ENCODE data around the gene PPP3CA. TPM values are rescaled to one million over a fixed set of nuclear protein-coding genes. Genes with fewer than 3 reads are reported as not detected.
A peak's percentile ranks its signal among the peaks of the same experiment; 100 is the strongest.

Gene PPP3CA
- total RNA-seq, 2 donors from 2014 or later, result 36.6 to 39.2 TPM

- Mint-ChIP-seq H3K4me3 (no peak overlapping the region), H3K4me1 (peaks cover 33% of the 10 kb centered on the region), H3K27ac (no peak overlapping the region), H3K27me3 (ENCODE audit: insufficient read depth) (no peaks in the 10 kb centered on the region), H3K36me3 (ENCODE audit: low read depth) (peaks cover 5% of the 10 kb centered on the region), H3K9me3 (no peaks in the 10 kb centered on the region)
- Histone ChIP-seq H3K9me3 (ENCODE audit: control insufficient read depth, low read length) (no peaks in the 10 kb centered on the region), H3K9ac (ENCODE audit: extremely low read depth, low read length, poor library complexity, severe bottlenecking) (no peak overlapping the region), H3K36me3 (ENCODE audit: control insufficient read depth, insufficient read depth, low read length) (no peaks in the 10 kb centered on the region), H3K4me1 (ENCODE audit: control insufficient read depth, insufficient read depth, low read length) (peaks cover 9% of the 10 kb centered on the region), H3K27me3 (ENCODE audit: control insufficient read depth, insufficient read depth, low read length, poor library complexity, severe bottlenecking) (no peaks in the 10 kb centered on the region), H3K27ac (ENCODE audit: low read depth, low read length) (no peak overlapping the region), H3K4me3 (ENCODE audit: low read length) (peak overlapping the region; percentile 20)
- DNase-seq, result no peak
- TF ChIP-seq CTCF (conservative IDR thresholded peaks at IDR 0.05), result no peak
- WGBS, 2 experiments (ENCODE audit: insufficient coverage in 1 of 2, insufficient read length in 1 of 2), result 89% methylated on average over 1 of the region's 1 CpG; no CpG with 5 or more reads in 1 of the 2 experiments
These were observed 271.3 kb downstream of the PPP3CA start for GRCh38 chr4:101076032-101076431.

DNA sequence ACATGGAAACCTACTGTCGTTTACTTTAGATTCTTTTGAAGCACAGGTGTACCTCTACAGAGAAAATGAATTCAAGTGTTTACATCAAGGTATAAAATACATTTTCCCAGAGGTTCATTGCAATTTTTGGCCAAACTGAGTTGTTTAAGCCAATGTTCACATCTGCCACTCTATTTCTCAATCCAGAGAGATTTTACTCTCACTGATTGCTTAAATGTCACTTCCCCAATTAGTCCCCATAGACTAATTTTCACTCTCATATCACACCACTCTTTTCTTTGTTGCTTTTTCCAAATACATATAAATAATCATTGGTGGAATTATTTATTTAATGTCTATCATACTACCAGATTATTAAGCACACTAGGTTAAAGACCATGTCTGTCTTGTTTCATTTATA lies 271.8 kb downstream of the PPP3CA start:
- H3K36me3 Mint-ChIP-seq (ENCODE audit: low read depth), result peaks cover 5% of the 10 kb centered on the region
- no peaks in the 10 kb centered on the region for H3K9me3 Mint-ChIP-seq
- no peak for DNase-seq
- no peaks in the 10 kb centered on the region for H3K36me3 ChIP-seq (ENCODE audit: control insufficient read depth, insufficient read depth, low read length)
- H3K27ac ChIP-seq (ENCODE audit: low read depth, low read length), result no peak overlapping the region
- 90 to 93% methylated on average over 1 of the region's 1 CpG for WGBS, 2 experiments (ENCODE audit: insufficient coverage in 1 of 2, insufficient read length in 1 of 2)
- H3K27me3 Mint-ChIP-seq (ENCODE audit: insufficient read depth), result no peaks in the 10 kb centered on the region
- no peak overlapping the region for H3K4me3 ChIP-seq (ENCODE audit: low read length)
- no peak overlapping the region for H3K9ac ChIP-seq (ENCODE audit: extremely low read depth, low read length, poor library complexity, severe bottlenecking)
- H3K27me3 ChIP-seq (ENCODE audit: control insufficient read depth, insufficient read depth, low read length, poor library complexity, severe bottlenecking), result no peaks in the 10 kb centered on the region
- peaks cover 10% of the 10 kb centered on the region for H3K4me1 ChIP-seq (ENCODE audit: control insufficient read depth, insufficient read depth, low read length)
- peaks cover 36% of the 10 kb centered on the region for H3K4me1 Mint-ChIP-seq
- H3K9me3 ChIP-seq (ENCODE audit: control insufficient read depth, low read length), result no peaks in the 10 kb centered on the region
- TF ChIP-seq CTCF (conservative IDR thresholded peaks at IDR 0.05), result no peak
- H3K27ac Mint-ChIP-seq, result no peak overlapping the region
- H3K4me3 Mint-ChIP-seq, result no peak overlapping the region

DNA sequence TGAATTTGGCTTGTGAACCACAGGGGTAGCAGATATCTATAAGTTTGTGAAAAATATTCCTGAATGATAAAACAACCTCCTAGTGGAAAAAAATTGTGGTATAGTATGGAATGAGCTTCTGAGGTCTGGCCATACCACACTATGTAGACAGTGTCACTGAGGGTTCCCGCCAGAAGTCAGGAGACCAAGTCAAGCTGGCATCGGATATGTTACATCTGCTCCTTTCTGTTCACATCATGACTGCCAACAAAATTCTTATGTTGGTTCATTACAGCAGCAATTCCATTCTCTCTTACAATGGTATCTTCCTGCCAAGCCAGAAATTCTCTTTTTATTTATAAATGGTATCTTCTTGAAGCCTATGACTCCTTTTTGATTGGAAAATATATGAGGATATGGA lies 273.0 kb downstream of the PPP3CA start:
- Histone ChIP-seq H3K27ac (ENCODE audit: low read depth, low read length) (no peak overlapping the region), H3K36me3 (ENCODE audit: control insufficient read depth, insufficient read depth, low read length) (no peaks in the 10 kb centered on the region), H3K4me3 (ENCODE audit: low read length) (no peak overlapping the region), H3K9me3 (ENCODE audit: control insufficient read depth, low read length) (no peaks in the 10 kb centered on the region), H3K4me1 (ENCODE audit: control insufficient read depth, insufficient read depth, low read length) (peaks cover 10% of the 10 kb centered on the region), H3K27me3 (ENCODE audit: control insufficient read depth, insufficient read depth, low read length, poor library complexity, severe bottlenecking) (no peaks in the 10 kb centered on the region), H3K9ac (ENCODE audit: extremely low read depth, low read length, poor library complexity, severe bottlenecking) (no peak overlapping the region)
- no peak for DNase-seq
- H3K4me1 Mint-ChIP-seq, result peaks cover 36% of the 10 kb centered on the region
- 97 to 100% methylated on average over 1 to 2 of the region's 2 CpGs for WGBS, 2 experiments (ENCODE audit: insufficient coverage in 1 of 2, insufficient read length in 1 of 2)
- H3K27me3 Mint-ChIP-seq (ENCODE audit: insufficient read depth), result no peaks in the 10 kb centered on the region
- H3K36me3 Mint-ChIP-seq (ENCODE audit: low read depth), result peaks cover under 1% of the 10 kb centered on the region
- no peak overlapping the region for H3K4me3 Mint-ChIP-seq
- no peak overlapping the region for H3K27ac Mint-ChIP-seq
- no peaks in the 10 kb centered on the region for H3K9me3 Mint-ChIP-seq
- no peak for TF ChIP-seq CTCF (conservative IDR thresholded peaks at IDR 0.05)
